Heart left ventricle (tissue), 13 donors: Measurements from ENCODE around the gene SMIM5.

Experiments
- POLR2A ChIP-seq, 2 donors: fragments of 450-650 bp; IDR thresholded peaks; one replicate each; pipeline ENCODE4 v1.6.1; 2017; ENCODE audit warnings: antibody characterized with exemption in 2 of 2, mild to moderate bottlenecking in 2 of 2, moderate library complexity in 2 of 2
- TF ChIP-seq, protein P1 (sequence below), 12 donors: fragments of 200-600 bp; sonication (generic) in 4 of 12; IDR thresholded peaks; one replicate each; pipeline versions ENCODE4 v1.5.0 to v1.8.0; 2018 to 2022; ENCODE audit warnings: antibody characterized with exemption in 12 of 12, mild to moderate bottlenecking in 5 of 12
- donor health status: ischemic (EF 13 %, LVEDD 7.1; RV severe dilation, severe dysfunction).
- donor health status: DM: no; HTN: yes; CAD: no.
- donor health status: DM: no; HTN: no; CAD: no.
- donor health status: ischemic (EF 25% LVEDD 6.9; RV normal size, moderate dysfunction).
- donor health status: ischemic (EF 25% LVEDD 5.7; RV mildly dilated, moderate dysfunction).
- donor health status: ischemic (EF 35%, LVEDD 5.7; RV mildly dilated, moderate dysfunction).
- donor health status: nonischemic (EF 11% LVEDD 7.7; RV severe dilation, severe dysfunction).
- donor health status: DM: yes; HTN: yes; CAD: no.
- donor health status: PGD.
- donor health status: ischemic (EF 29% LVEDD 5.4; RV normal size, mild dysfunction).
- donor health status: nonischemic (EF 23%, LVEDD 6.1; RV moderate dilation, normal function).

DNA sequence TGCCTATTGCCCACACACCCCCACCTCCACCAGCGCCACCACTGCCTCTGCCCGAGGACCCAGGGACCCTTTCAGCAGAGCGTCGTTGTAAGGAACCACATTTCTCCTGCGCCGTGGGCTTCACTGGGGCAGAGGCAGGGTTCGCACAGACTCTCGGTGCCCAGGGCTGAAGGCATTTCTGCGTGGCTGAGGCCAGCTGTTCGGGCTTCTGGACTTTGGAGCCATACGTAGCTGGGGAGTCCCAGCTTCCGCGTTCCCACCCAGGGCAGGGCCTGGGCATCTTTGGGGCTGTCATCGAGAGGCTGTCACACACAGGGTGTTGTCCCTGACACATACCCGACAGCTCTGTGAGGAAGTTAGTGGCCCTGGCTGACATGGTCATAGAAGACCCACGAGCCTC lies 16.0 kb upstream of the SMIM5 start:
- TF ChIP-seq, protein P1, sequence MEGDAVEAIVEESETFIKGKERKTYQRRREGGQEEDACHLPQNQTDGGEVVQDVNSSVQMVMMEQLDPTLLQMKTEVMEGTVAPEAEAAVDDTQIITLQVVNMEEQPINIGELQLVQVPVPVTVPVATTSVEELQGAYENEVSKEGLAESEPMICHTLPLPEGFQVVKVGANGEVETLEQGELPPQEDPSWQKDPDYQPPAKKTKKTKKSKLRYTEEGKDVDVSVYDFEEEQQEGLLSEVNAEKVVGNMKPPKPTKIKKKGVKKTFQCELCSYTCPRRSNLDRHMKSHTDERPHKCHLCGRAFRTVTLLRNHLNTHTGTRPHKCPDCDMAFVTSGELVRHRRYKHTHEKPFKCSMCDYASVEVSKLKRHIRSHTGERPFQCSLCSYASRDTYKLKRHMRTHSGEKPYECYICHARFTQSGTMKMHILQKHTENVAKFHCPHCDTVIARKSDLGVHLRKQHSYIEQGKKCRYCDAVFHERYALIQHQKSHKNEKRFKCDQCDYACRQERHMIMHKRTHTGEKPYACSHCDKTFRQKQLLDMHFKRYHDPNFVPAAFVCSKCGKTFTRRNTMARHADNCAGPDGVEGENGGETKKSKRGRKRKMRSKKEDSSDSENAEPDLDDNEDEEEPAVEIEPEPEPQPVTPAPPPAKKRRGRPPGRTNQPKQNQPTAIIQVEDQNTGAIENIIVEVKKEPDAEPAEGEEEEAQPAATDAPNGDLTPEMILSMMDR (IDR thresholded peaks at IDR 0.05): no peak
- TF ChIP-seq POLR2A (IDR thresholded peaks at IDR 0.05): no peak
